HEK293 (cell line): ENCODE results near the gene PSRC1.

Experiments
- GLI2 ChIP-seq: fragments of 450-650 bp; formaldehyde crosslinking; IDR thresholded peaks from 2 replicates; pipeline ENCODE4; 2017; ENCODE audit warnings: missing biosample characterization, missing genetic modification characterization, low read depth, borderline replicate concordance
- KLF16 ChIP-seq: fragments of 450-650 bp; formaldehyde crosslinking; IDR thresholded peaks from 2 replicates; pipeline ENCODE4 v1.5.1; 2017; ENCODE audit warnings: missing biosample characterization, missing genetic modification characterization
- ZNF654 ChIP-seq: fragments of 450-650 bp; formaldehyde crosslinking; IDR thresholded peaks from 2 replicates; pipeline ENCODE4 v1.5.1; 2016; ENCODE audit warnings: low read depth, missing biosample characterization, missing genetic modification characterization
- TF ChIP-seq, protein P1 (sequence below): fragments of 450-650 bp; formaldehyde crosslinking; IDR thresholded peaks from 2 replicates; pipeline ENCODE4 v1.5.1; 2016; ENCODE audit warnings: missing biosample characterization, missing genetic modification characterization

DNA sequence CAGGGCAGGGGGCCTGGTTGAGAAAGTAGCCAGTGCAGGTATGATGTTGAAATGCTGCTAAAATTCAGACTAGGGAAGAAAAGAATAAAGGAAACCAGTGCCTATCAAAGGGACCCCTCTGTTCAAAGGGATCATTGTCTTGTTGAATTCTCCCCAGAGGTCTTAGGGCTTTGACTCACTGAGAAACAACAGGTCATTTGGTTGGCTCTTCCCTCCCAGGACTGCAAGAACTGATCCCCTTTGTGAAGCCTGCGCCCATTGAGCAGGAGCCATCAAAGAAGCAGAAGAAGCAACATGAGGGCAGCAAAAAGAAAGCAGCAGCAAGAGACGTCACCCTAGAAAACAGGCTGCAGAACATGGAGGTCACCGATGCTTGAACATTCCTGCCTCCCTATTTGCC lies 45.4 kb downstream of the PSRC1 start:
- TF ChIP-seq ZNF654 (tag by site-specific recombination), result no peak
- no peak for TF ChIP-seq GLI2
- TF ChIP-seq, protein P1, sequence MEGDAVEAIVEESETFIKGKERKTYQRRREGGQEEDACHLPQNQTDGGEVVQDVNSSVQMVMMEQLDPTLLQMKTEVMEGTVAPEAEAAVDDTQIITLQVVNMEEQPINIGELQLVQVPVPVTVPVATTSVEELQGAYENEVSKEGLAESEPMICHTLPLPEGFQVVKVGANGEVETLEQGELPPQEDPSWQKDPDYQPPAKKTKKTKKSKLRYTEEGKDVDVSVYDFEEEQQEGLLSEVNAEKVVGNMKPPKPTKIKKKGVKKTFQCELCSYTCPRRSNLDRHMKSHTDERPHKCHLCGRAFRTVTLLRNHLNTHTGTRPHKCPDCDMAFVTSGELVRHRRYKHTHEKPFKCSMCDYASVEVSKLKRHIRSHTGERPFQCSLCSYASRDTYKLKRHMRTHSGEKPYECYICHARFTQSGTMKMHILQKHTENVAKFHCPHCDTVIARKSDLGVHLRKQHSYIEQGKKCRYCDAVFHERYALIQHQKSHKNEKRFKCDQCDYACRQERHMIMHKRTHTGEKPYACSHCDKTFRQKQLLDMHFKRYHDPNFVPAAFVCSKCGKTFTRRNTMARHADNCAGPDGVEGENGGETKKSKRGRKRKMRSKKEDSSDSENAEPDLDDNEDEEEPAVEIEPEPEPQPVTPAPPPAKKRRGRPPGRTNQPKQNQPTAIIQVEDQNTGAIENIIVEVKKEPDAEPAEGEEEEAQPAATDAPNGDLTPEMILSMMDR (tag by site-specific recombination), result no peak
- no peak for TF ChIP-seq KLF16
